NCI-H82 treated with DMSO at 0.1 percent for 48 hours (cell line): ENCODE results near the gene RELN.
"Not testable (repeated sequence)": the region's sequence is repeated elsewhere in the genome, so short reads cannot be mapped to it uniquely, and the experiment has no call there.

Experiments
- DNase-seq: peaks from one replicate; lab custom pipeline; 2025; ENCODE audit not compliant: unreplicated experiment; lab: John Stamatoyannopoulos, UW

The RELN gene

GRCh38 chr7:103947026-103947655, 42.3 kb downstream of the RELN start:
- DNase-seq: peak; percentile 14

DNA sequence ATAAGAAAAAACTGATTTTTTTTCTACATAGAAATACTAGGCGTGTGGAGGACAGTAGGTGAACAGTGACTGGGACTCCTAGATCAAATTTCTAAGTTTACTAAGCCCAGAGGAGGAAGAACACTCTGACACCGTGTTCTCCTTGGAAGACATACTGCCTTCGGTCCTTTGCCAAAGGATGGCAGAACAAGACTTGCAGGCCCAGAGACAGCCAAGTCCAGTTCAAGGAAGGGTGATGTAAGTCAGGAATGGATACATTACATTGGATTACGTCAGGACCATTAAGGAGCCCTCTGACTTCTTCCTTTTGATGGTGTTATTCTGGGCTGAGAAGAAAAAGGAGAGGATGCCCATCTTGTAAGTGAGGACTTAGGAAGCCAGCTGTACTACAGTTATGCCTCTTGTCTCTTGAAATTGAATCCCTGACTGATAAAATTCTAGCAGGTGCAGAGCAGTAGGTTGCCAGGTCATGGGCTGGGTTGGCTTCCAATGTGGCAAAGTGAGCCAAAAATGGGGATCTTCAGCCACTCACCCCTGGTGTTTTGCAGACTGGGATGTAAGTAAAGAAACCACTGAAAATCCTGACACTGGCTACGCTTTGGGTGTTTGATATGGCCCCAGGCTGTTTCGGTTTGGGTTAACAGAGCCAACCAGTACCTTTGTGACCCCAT, 45.1 kb downstream of the RELN start:
- DNase-seq: no peak

DNA sequence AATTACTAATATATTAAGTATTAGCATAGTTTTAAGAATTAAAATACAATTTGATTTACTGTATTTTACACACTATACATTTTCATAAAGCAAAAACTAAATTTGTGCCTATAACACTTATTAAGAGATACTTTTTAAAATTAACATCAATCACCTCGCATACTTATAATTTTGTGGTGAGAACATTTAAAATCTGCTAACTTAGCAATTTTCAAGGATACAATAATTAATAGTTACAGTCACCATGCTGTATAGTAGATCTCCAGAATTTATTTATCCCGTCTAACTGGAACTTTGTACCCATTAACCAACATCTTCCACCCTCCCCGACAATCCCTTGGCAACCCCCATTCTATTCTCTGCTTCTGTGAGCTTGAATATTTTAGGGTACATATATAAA, 47.5 kb downstream of the RELN start:
- DNase-seq: no peak

DNA sequence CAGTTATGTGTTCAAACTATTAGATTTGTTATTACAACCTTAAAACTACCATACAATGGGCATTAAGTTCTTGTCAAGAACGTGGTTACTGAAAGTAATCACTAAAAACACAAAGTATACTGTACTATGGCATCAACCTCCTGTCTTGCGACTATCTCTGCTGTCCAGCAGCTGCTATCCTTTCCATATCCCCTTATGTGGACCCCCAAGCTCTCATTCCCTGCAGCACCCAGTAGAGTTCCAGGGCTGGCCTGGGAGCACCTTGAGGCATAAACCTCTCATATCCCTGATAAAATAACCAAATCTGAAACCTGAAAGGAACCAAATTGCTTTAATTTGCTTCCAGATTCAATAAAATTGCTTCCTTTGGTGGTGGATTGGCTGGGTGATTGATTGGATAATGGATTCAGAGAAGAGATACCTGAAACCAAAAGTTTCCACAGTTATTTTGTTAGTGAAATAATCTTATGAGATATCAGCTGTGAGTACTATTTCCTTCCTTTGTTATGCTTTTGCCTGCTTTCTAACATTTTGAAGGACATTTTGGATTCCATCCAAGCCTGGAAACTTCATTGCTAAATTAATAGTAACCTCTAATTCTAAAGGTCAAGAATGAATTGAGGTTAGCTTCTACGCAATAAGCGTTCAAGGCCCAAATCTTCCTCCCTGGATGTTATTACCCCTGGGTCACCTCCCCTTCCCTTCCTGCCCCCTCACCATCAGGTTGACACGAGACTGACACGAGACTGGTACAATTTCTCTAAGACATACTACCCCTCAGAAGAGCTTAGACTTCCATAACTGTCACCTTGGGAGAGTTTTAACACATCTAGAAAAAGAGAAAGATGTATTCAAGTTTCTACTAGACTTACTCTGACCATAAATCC, 48.8 kb downstream of the RELN start:
- no peak for DNase-seq

GRCh38 chr7:103937680-103938079, 51.8 kb downstream of the RELN start:
- DNase-seq: no peak

GRCh38 chr7:103936558-103936957, 52.9 kb downstream of the RELN start:
- DNase-seq: no peak

DNA sequence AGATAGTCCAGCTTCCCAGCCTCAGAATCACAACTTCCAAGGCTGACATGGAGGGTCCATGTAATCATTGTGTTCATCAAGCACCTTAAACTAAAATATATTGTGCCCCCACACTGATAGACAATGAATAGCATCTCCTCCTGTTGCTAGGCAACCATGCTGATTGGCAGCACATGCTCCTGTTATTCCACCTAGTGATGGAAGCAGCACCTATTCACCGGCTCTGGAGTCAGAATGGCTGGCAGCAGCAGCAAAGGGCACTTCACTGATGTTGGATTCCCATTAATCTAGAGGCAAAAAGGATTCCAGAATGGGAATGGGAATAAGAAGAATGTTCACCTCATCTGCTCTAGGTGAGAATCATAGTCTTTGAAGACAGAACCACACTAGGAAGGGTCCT, 55.0 kb downstream of the RELN start:
- DNase-seq: peak; percentile 39

DNA sequence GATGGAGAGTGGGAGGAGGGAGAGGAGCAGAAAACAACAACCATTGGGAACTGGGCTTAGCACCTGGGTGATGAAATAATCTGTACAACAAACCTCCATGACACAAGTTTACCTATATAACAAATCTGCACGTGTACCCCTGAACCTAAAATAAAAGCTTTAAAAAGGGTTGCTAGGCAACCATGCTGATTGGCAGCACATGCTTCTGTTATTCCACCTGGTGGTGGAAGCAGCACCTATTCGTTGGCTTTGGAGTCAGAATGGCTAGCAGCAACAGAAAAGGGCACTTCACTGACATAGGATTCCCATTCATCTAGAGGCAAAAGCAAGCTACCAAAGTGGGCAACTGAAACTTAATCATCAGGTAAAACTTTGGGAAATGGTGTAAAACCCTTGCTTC, 57.1 kb downstream of the RELN start:
- DNase-seq: no peak

DNA sequence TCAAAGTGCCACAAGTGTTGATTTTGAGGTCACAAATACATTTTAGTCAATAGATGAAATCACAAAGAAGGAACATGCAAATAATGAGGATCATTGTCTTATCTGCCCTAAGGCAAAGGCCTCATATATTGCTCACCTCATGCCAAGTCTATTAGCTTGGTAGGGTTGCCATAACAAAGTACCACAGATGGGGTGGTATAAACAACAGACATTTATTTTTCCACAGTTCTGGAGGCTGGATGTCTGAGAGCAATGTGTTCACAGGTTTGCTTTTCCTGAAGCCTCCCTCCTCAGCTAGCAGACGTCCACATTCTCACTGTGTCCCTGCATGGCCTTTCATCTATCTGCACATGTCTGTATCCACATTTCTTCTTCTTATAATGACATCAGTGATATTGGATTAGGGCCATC, 59.6 kb downstream of the RELN start:
- peak; percentile 54 for DNase-seq

DNA sequence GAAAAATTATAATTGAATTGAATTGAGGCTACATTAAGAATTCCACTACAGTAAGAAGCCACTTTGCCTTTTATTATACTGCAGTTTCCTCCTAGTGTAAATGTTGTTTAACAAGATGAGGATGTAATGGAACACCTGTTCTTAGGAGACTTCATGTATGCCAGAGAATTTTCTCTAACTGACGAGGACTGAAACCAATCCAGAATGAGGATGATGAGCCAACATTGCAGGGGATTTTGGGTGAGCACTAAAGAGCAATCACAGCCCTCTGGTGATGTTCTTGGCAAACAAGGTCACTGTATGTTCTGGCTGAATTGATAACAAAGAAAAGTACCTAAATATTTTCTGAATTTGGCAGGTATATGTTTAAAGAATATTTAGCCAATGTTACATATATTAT, 60.9 kb downstream of the RELN start:
- no peak for DNase-seq

- no peak for DNase-seq
Observed at GRCh38 chr7:103924184-103924583, 65.3 kb downstream of the RELN start.

- DNase-seq: no peak
Observed at GRCh38 chr7:103922407-103922806, 67.1 kb downstream of the RELN start.

- no peak for DNase-seq
Observed at GRCh38 chr7:103921692-103922091, 67.8 kb downstream of the RELN start.

DNA sequence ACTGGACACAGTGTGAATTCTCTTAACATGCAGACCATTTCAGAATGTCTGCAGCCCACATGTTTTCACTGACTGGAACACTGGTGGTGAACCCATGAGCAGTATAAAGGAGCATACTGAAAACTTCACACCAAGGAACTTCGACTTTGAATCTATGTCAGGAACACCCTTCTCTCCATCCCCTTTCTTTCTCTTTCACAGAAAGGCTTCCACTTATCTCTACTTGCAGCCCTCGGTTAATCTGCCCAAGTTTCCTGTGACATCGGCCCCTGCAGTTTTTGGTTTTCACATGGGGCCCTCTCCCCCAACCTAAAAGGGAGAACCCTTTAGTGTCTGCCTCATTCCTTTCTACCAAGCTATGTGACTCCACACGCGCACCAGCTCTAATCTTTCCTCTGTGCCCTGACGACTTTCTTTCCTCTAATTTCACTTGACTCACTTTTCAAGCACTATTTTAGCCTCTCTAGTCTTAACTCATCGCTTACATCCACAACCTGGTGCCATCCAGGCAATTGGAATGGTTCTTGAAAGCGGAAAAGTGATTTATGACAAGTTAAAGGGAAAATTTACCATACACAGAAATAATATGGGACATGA, 70.1 kb downstream of the RELN start:
- no peak for DNase-seq

DNA sequence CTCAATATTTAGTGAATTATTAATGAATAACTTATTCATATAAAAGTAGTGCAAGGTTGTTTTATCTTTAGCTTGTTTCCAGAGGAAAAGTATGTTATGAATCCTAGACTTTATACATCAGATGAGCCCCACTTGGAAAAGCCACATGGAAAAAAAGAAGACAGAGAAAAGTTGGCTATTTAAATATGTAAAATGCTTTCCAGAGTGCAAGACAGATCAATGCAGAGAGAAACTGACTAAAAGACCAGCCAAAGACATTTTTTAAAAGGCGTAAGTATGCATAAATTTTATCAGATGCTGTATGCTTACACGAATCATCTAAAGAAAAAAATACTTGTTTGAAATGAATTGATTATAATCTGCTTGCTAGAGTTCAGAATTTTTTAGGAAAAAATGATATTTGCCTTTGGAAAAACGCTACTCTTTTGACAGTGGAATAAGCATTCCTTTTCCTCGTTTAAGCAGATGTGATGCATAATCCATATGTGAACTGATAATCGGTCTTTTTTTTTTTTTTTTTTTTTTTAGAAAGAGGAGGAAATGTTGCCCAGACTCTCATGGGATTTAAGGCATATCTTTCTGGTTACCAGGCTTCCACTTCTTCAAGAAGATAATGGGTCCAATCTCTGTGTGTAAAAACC, 70.7 kb downstream of the RELN start:
- no peak for DNase-seq

GRCh38 chr7:103915680-103916357, 73.6 kb downstream of the RELN start:
- DNase-seq: no peak

DNA sequence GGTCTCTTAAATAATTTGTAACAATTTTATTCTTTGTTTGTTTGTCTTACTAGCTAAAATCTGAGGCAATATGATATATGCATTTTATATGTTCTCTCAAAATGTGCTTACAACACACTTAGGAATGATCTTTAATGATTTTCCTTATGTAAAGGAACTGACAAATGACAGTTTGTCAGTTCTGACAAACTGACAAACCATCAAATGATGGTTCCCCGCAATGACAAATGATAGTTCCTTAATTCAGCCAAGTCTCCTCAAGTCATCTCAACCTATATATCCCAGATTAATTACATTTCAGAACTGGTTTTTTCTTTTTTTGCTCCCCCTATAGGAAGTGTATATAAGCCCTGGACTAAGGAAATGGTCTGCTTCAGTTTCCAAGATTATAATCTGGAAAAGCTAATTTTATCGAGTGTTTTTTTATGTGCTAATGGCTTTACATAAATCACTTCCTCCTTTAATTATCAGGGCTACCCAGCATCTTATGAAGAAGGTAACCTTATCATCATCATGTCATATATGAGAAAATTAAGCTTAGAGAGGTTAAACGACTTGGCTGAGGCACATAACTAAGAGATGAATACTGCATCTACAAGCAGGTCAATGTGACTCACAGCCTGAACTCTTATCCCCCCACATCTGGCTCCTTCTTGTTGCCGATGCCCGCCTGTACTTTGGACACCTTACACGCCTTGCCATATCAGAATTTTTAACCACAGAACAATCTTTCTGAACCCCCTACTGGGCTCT, 75.1 kb downstream of the RELN start:
- no peak for DNase-seq

DNA sequence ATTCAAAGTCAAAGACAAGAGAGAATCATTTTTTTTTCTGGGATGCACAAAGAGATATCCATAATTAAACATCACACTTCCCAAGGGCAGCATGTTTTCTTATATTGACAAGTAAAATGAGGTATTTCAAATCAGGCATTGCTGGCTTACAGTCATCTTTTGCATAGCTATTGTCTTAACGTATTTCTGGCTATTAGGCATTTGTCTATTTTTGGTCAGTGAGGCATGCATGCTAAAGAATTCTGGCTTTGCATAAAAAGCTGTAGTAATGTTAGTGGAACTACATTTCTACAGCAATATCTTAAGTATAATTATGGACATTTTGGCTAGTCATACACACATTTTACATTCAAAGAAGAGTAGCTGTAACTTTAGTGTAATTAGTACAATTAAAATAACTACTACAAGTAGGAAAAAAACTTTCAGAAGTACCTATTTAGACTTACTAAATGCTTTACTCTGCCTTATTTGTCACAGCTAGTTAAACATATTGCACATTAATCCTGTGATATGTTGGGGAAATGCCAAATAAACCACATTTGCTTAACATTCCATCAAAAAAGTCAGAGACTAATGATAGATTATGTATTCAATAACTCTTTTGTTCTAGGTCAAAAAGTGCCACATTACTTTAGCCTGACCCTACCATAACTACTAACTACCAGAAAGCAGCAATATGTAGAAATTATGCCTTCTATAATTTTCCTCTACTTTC, 76.4 kb downstream of the RELN start:
- no peak for DNase-seq

DNA sequence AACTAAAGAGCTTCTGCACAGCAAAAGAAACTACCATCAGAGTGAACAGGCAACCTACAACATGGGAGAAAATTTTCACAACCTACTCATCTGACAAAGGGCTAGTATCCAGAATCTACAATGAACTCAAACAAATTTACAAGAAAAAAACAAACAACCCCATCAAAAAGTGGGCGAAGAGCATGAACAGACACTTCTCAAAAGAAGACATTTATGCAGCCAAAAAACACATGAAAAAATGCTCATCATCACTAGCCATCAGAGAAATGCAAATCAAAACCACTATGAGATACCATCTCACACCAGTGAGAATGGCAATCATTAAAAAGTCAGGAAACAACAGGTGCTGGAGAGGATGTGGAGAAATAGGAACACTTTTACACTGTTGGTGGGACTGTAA, 78.4 kb downstream of the RELN start:
- not testable (repeated sequence) for DNase-seq
